ENCODE data around the gene ABLIM3. TPM values are rescaled to one million over a fixed set of nuclear protein-coding genes. Genes with fewer than 3 reads are reported as not detected.

Gene ABLIM3
- total and polyA plus RNA-seq, 9 of the 15 experiments (the other 6 are each of a cell fraction or from before 2014, with no cell fraction given) = 0.03 to 0.38 (median 0.11) TPM

DNA sequence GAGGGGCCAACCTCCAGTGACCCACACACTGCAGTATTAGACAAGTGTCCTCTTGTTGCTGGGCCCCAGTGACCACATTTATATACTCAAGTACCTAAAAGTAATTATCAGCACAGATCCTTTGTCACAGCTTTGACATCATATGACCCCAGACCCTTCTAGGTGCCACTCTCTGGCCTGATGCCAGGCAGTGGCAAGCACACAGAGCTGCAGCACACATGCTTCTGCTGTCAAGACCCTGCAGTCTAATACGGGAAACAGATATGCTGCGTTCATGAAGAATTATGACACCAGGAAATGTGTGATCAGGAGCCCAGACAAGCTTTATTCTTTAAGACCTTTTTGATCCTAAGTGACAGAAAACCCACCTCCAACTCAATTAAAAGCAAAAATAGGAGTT is 66.5 kb downstream of the ABLIM3 start:
- in situ Hi-C loops (cut with MboI) (no loop called here), intact Hi-C loops (cut with micrococcal nuclease) (no loop called here)
- no peaks in the 10 kb centered on the region for H3K9me3 ChIP-seq (replicated peaks; ENCODE audit: control insufficient read depth, insufficient read depth, low read depth, low read length)
- H3K4me2 ChIP-seq (ENCODE audit: insufficient read depth, low read length) = no peak overlapping the region
- ChIA-PET CTCF (ENCODE audit: low intra/inter-chr PET ratio) (no interaction called here), POLR2A (no interaction called here)
- H3K27ac ChIP-seq (ENCODE audit: extremely low read depth, low read depth, low read length) = no peak overlapping the region
- WGBS (ENCODE audit: insufficient coverage, low coverage, missing lambda C conversion rate) = 5% methylated on average over 2 of the region's 2 CpGs
- ATAC-seq = no peak
- BruUV-seq (replicated peaks) = no TSS peak
- no peaks in the 10 kb centered on the region for H3K36me3 ChIP-seq (ENCODE audit: control insufficient read depth, insufficient read depth, low read length)
- no peaks in the 10 kb centered on the region; the same call in none of the 2 replicates for H4K20me1 ChIP-seq (replicated peaks; ENCODE audit: control insufficient read depth, insufficient read depth, low read length)
- TF ChIP-seq NCOA1 (IDR thresholded peaks at IDR 0.05; ENCODE audit: low read depth) (no peak), ZNF431 (CRISPR knock-in tag; IDR thresholded peaks at IDR 0.05) (no peak), KDM2B (CRISPR knock-in tag; IDR thresholded peaks at IDR 0.05) (no peak), PTRF (tag; IDR thresholded peaks at IDR 0.05) (no peak), ESRRB (CRISPR knock-in tag; IDR thresholded peaks at IDR 0.05; ENCODE audit: borderline replicate concordance) (no peak)
- TF ChIP-seq, protein P1, sequence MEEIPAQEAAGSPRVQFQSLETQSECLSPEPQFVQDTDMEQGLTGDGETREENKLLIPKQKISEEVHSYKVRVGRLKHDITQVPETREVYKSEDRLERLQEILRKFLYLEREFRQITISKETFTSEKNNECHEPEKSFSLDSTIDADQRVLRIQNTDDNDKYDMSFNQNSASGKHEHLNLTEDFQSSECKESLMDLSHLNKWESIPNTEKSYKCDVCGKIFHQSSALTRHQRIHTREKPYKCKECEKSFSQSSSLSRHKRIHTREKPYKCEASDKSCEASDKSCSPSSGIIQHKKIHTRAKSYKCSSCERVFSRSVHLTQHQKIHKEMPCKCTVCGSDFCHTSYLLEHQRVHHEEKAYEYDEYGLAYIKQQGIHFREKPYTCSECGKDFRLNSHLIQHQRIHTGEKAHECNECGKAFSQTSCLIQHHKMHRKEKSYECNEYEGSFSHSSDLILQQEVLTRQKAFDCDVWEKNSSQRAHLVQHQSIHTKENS (CRISPR knock-in tag; IDR thresholded peaks at IDR 0.05) = no peak
- TF ChIP-seq, protein P2, sequence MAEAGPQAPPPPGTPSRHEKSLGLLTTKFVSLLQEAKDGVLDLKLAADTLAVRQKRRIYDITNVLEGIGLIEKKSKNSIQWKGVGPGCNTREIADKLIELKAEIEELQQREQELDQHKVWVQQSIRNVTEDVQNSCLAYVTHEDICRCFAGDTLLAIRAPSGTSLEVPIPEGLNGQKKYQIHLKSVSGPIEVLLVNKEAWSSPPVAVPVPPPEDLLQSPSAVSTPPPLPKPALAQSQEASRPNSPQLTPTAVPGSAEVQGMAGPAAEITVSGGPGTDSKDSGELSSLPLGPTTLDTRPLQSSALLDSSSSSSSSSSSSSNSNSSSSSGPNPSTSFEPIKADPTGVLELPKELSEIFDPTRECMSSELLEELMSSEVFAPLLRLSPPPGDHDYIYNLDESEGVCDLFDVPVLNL (CRISPR knock-in tag; IDR thresholded peaks at IDR 0.05; ENCODE audit: low read depth) = no peak
- H3K4me3 ChIP-seq = no peak overlapping the region
- H3K9me1 ChIP-seq (ENCODE audit: control insufficient read depth, insufficient read depth, low read length) = peaks cover 4% of the 10 kb centered on the region
- H3K27me3 ChIP-seq (ENCODE audit: control insufficient read depth in 2 of 2, insufficient read depth in 2 of 2, low read length in 2 of 2) = peaks cover 2 to 30% of the 10 kb centered on the region in 2 experiments; a peak in 3 of 5 replicates
- DNase-seq (ENCODE audit: extremely low read depth in 1 of 4, low spot score in 3 of 4) = no peak
- no peak for FAIRE-seq
- H2AFZ ChIP-seq (ENCODE audit: low read depth, low read length) = no peak overlapping the region
- no peaks in the 10 kb centered on the region; a peak in 1 of 5 replicates for H3K4me1 ChIP-seq (replicated peaks in 1 of 2; ENCODE audit: control insufficient read depth in 2 of 2, insufficient read depth in 2 of 2, low read length in 2 of 2)
- H3K9ac ChIP-seq (ENCODE audit: insufficient read depth in 1 of 2, low read depth in 2 of 2, low read length in 2 of 2) = no peak overlapping the region; a peak in 1 of 4 replicates
- H3K79me2 ChIP-seq (ENCODE audit: control insufficient read depth, insufficient read depth, low read length) = no peaks in the 10 kb centered on the region

Measured in K562 (cell line).